Fibroblast of lung (primary cell): ENCODE results near the gene PRDM16. TPM values are rescaled to one million over a fixed set of nuclear protein-coding genes. Genes with fewer than 3 reads are reported as not detected.

Source experiments
- DNase-seq, 2 donors: peaks; one replicate each; pipeline versions ENCODE4 v3.0.0 to v3.0.0-alpha.2; 2010; ENCODE audit warnings: low read depth in 2 of 2
- H2AFZ ChIP-seq: 2 replicates; pipeline ENCODE4 v1.5.1; 2012; ENCODE audit warnings: low read length, control low read depth, inconsistent platforms
- H3K27ac ChIP-seq: 2 replicates; pipeline ENCODE4 v1.5.1; 2011; ENCODE audit warnings: low read length, control low read depth; ENCODE audit not compliant: insufficient read depth
- H3K27me3 ChIP-seq: 2 replicates; pipeline ENCODE4 v1.5.1; 2011; ENCODE audit warnings: mild to moderate bottlenecking, low read length; ENCODE audit not compliant: control insufficient read depth, insufficient read depth
- H3K36me3 ChIP-seq: 2 replicates; pipeline ENCODE4 v1.5.1; 2011; ENCODE audit warnings: low read length; ENCODE audit not compliant: control insufficient read depth, insufficient read depth
- H3K4me1 ChIP-seq: 2 replicates; pipeline ENCODE4 v1.5.1; 2011; ENCODE audit warnings: low read length; ENCODE audit not compliant: control insufficient read depth, insufficient read depth; ENCODE audit errors: extremely low read depth
- H3K4me2 ChIP-seq: 2 replicates; pipeline ENCODE4 v1.5.1; 2011; ENCODE audit warnings: low read length, control low read depth; ENCODE audit not compliant: insufficient read depth; ENCODE audit errors: extremely low read depth
- H3K4me3 ChIP-seq, 4 experiments: fragments of 200-600 bp in 1 of 4; sonication (generic) in 1 of 4; replicated peaks in 1 of 4; 2 replicates each; pipeline ENCODE4 v1.5.1; 2011 to 2016; ENCODE audit warnings: low read length in 4 of 4, low read depth in 3 of 4, mild to moderate bottlenecking in 3 of 4, control low read depth in 2 of 4, inconsistent platforms in 1 of 4, mixed read lengths in 1 of 4; ENCODE audit not compliant: insufficient read depth in 1 of 4; ENCODE audit errors: control extremely low read depth in 1 of 4
- H3K79me2 ChIP-seq: 2 replicates; pipeline ENCODE4 v1.5.1; 2012; ENCODE audit warnings: mild to moderate bottlenecking, low read length, inconsistent platforms; ENCODE audit not compliant: control insufficient read depth, insufficient read depth
- H3K9ac ChIP-seq: 2 replicates; pipeline ENCODE4 v1.5.1; 2011; ENCODE audit warnings: mild to moderate bottlenecking, low read length, control low read depth; ENCODE audit not compliant: insufficient read depth
- H3K9me3 ChIP-seq: 2 replicates; pipeline ENCODE4 v1.5.1; 2012; ENCODE audit warnings: low read depth, low read length; ENCODE audit not compliant: control insufficient read depth, insufficient read depth
- H4K20me1 ChIP-seq: 2 replicates; pipeline ENCODE4 v1.5.1; 2011; ENCODE audit warnings: low read length; ENCODE audit not compliant: control insufficient read depth, insufficient read depth; ENCODE audit errors: extremely low read depth
- CTCF ChIP-seq, 2 donors: IDR thresholded peaks in 1 of 2; conservative IDR thresholded peaks in 1 of 2; 1 replicate in 1 of 2; 2 replicates in 1 of 2; pipeline ENCODE4 v1.5.1; 2011 to 2012; ENCODE audit warnings: low read length in 2 of 2, control low read depth in 1 of 2, inconsistent platforms in 1 of 2, low read depth in 1 of 2, mild to moderate bottlenecking in 1 of 2
- EZH2 ChIP-seq: IDR thresholded peaks from 2 replicates; pipeline ENCODE4 v1.5.1; 2012; ENCODE audit warnings: low read length, control low read depth, mild to moderate bottlenecking; ENCODE audit errors: missing control alignments
- polyA minus RNA-seq: library from RNA; depleted of rRNA, polyadenylated mRNA; stranded (reverse); fragments of >200 nt; gene quantifications from 2 replicates; pipeline ENCODE4 v1.2.3, GENCODE V29; 2011; ENCODE audit warnings: low replicate concordance
- polyA plus RNA-seq, 2 donors: library from polyadenylated mRNA; depleted of rRNA in 1 of 2; stranded (reverse) in 1 of 2; unstranded in 1 of 2; fragments of >200 nt; gene quantifications; 2 replicates each; pipeline ENCODE4 v1.2.1, GENCODE V29; 2011 to 2012; ENCODE audit warnings: missing spikeins in 1 of 2
- total RNA-seq: library from RNA; depleted of rRNA; stranded (reverse); fragments of >200 nt; gene quantifications from 2 replicates; pipeline ENCODE4 v1.2.1, GENCODE V29; 2014

The PRDM16 gene
- total RNA-seq (1.3 and 1.8 TPM in 2 replicates), polyA plus RNA-seq (0.15 and 0.30 TPM in 2 replicates), polyA minus RNA-seq (1.1 TPM in 1 of 2 replicates, not detected in the other)
- polyA plus RNA-seq (2012): 0.35 and 0.48 TPM in 2 replicates

DNA sequence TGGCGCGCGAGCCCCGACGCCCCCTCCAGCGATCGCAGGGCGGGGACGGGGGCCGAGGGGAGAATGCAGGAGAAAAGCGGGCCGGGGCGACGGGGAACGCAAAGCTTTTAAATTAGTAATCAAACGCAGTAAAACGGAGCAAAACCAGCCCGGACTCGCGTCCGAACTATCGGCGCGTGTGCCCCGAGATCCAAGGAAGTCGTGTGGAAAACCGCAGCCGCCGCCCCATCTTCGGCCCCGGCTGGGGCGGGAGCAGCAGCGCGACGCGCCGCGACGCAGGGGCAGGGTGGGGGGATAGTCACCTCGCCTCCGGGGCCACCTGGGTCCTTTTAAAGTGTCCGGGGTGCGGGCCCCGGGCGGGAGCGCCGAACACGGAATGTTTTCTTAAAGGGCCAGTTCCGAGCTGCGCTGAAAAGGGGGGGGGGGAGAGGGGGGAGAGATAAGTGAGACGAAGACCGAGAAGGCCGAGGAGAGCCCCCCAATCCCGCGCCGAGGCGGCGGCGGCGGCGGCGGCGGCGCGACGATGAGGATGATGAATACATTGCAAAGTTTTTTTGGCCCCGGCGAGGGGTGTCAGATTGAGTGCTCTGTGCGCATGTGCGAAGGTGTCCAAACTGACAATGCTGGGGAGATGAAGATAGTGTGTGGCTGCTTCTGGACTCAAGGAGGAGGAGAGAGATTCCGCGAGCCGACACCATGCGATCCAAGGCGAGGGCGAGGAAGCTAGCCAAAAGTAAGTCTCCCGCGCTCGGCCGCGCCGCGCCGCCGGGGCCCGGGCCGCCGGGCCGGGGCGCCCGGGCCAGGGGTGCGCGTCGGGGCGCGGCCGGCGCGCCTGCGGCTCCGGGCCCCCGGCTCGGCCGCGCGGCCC, at the start of gene PRDM16:
Gene PRDM16 (plus strand): TSS at position 640 of the 868 bp plus-strand sequence. CDS start 57 bp downstream, at position 697.
- peak within 1 kb of the TSS; percentile 40 for H3K4me2 ChIP-seq
- TF ChIP-seq EZH2 (peak; percentile 70), CTCF (conservative IDR thresholded peaks at IDR 0.05 in 1 of 2, IDR thresholded peaks at IDR 0.05 in 1 of 2; ENCODE audit: low read depth in 1 of 2, low read length in 2 of 2) (no peak)
- peak; percentile 41 to 69 for DNase-seq
- no peaks in the 10 kb centered on the region for H3K9me3 ChIP-seq
- H3K27me3 ChIP-seq: peaks cover 25% of the 10 kb centered on the region
- no peaks in the 10 kb centered on the region for H3K79me2 ChIP-seq
- H2AFZ ChIP-seq: no peak within 1 kb of the TSS
- H4K20me1 ChIP-seq: no peaks in the 10 kb centered on the region
- no peak within 1 kb of the TSS for H3K27ac ChIP-seq
- H3K4me1 ChIP-seq: no peaks in the 10 kb centered on the region
- H3K4me3 ChIP-seq: peak within 1 kb of the TSS; percentile 1 to 64 (median 38)
- H3K36me3 ChIP-seq: no peaks in the 10 kb centered on the region
- H3K9ac ChIP-seq: no peak within 1 kb of the TSS

DNA sequence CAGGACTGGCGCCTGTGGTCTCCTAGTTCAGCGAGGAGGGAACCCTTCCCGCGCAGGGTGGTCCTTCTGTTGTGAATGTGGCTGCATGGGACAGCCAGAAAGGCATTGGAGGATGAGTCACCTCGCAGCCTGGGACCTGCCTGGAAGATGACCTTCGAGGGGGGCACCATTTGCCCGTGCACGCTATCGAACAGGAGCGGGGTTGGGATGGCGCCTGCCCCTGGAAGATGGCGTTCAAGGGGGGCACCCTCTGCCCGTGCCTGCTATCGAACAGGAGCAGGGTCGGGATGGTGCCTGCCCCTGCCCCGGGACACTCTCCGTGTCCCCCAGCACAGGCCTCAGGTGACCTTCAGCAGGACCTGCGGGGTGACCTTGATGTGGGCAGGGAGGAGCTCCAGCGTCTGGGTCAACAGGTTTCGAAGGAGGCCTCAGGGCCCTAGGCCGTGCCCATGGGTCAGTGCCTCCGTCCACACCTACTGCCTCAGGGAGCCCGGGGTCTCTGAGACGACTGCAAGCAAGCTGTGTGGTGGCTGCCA, 49.4 kb upstream of the PRDM16 start:
- Histone ChIP-seq H3K27ac (no peak overlapping the region), H3K9ac (no peak overlapping the region)

More for the DNA sequence above, 49.4 kb upstream of the PRDM16 start:
- Histone ChIP-seq H3K27me3 (no peaks in the 10 kb centered on the region), H4K20me1 (no peaks in the 10 kb centered on the region), H3K4me3 (no peak overlapping the region), H3K79me2 (no peaks in the 10 kb centered on the region), H3K36me3 (no peaks in the 10 kb centered on the region), H2AFZ (no peak overlapping the region), H3K9me3 (no peaks in the 10 kb centered on the region), H3K4me2 (no peak overlapping the region), H3K4me1 (no peaks in the 10 kb centered on the region)
- TF ChIP-seq EZH2 (no peak), CTCF (conservative IDR thresholded peaks at IDR 0.05 in 1 of 2, IDR thresholded peaks at IDR 0.05 in 1 of 2; ENCODE audit: low read depth in 1 of 2, low read length in 2 of 2) (no peak)
- DNase-seq: no peak
